GM19452 (cell line): Measurements from ENCODE around the gene WDFY4.

ENCODE experiments used
- ATAC-seq: cut with Tn5 transposase; IDR thresholded peaks from one replicate; pipeline ENCODE4 v1.9.1; 2021; ENCODE audit not compliant: unreplicated experiment

WDFY4 gene

GRCh38 chr10:48653944-48654698, 30.6 kb upstream of the WDFY4 start:
- no peak for ATAC-seq

- peak; percentile 11 for ATAC-seq
Observed at GRCh38 chr10:48655411-48656240, 29.0 kb upstream of the WDFY4 start.

DNA sequence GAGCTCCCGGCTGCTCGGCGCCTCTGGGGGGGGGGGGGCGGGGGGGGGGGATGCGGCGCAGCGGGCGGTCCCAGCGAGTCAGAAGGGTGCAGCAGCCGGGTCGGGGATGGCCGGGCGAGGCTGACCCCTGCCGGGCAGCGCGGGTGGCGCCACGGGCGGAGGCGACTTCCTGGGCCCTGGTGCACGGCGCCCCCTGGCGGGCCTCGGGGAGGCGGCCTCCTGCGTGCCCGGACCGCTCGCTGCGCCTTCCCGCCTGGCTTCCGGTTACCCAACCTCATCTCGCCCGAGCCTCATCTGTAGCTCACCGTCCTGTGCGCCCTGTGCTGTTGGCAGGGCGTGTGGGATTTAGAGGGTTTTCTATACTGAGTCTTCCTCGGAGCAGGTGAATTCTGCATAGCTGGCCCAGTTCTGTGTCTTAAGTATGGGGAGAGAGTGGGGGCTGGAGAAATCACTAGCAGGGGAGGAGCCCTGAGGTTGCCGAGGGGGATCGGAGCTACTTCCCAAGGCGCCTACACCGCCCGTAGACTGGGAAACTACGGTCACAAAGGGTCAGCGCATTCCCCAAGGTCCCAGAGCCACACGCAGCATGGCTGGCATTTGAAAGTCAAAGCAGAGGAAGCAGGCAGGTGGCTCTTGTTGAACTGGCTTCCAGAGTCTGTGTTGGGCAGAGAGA, 28.3 kb upstream of the WDFY4 start:
- peak; percentile 83 for ATAC-seq

GRCh38 chr10:48656914-48657305, 27.8 kb upstream of the WDFY4 start:
- no peak for ATAC-seq

GRCh38 chr10:48657416-48657815, 27.3 kb upstream of the WDFY4 start:
- no peak for ATAC-seq

GRCh38 chr10:48658243-48658974, 26.3 kb upstream of the WDFY4 start:
- ATAC-seq: no peak

- no peak for ATAC-seq
Observed at GRCh38 chr10:48658975-48659269, 25.8 kb upstream of the WDFY4 start.

- ATAC-seq: no peak
Observed at GRCh38 chr10:48659790-48660189, 24.9 kb upstream of the WDFY4 start.

DNA sequence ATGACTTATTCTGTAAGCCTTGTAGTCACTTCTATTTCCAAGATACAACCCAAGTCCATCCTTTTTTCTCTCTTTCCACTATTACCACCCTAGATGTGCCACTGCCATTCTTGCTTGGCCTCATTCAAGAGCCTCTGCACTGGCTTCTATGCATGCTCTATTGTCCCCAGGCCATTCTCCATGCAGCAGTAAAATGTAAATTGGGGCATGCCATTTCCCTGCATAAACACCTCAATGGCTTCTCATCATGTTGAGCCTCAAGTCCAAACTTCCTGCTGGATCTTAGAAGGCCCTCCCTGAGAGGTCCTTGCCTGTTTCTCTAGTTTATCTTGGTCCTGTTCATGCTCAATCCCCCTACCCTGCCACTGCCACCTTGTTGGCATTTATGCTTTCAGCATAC, 23.2 kb upstream of the WDFY4 start:
- ATAC-seq: no peak

GRCh38 chr10:48667960-48668590, 16.6 kb upstream of the WDFY4 start:
- peak; percentile 38 for ATAC-seq

DNA sequence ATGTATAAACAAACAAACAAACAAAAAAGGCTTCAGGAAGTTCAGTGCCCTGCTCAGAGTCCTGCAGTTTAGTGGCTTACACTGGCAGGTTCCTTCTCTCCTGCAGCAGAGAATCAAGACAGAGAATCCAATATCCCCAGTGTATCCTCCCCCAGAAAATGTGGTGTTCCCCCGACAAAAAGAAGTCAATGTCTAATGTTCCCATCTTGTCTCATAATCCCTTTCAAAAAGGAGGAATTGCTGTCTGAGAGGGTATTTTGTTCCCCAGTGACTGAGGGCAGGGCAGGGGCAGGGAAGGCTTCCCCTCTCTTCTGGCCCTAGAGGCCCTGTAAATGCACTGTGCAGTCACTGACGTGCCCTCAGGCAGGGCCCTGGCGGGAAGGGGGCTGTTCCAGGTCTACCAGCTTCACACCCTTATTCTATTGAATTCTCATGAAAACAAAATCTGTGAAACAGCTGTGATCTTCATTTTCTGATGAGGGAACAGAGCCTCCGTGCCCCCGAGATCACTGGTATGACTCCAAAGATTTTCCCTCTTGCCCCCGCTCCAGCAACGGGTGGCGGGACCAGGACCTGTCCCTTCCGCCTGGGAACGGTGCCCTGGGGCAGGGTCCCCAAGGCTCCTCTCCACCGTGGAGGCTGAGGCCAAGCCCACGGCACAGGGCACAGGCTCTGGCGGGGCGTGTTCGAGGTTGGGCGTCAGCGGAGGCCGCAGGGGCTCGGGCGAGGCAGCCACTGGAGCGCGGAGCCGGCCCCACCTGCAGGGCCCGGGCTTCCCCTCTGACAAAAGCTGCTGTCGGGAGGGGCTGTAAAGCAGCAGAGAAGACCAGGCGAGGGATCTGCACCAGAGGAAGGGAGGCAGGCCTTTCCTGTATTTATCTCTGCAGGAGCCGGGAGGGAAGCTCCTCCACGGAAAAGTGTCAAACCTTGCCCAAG, 13.4 kb upstream of the WDFY4 start:
- peak; percentile 58 for ATAC-seq

DNA sequence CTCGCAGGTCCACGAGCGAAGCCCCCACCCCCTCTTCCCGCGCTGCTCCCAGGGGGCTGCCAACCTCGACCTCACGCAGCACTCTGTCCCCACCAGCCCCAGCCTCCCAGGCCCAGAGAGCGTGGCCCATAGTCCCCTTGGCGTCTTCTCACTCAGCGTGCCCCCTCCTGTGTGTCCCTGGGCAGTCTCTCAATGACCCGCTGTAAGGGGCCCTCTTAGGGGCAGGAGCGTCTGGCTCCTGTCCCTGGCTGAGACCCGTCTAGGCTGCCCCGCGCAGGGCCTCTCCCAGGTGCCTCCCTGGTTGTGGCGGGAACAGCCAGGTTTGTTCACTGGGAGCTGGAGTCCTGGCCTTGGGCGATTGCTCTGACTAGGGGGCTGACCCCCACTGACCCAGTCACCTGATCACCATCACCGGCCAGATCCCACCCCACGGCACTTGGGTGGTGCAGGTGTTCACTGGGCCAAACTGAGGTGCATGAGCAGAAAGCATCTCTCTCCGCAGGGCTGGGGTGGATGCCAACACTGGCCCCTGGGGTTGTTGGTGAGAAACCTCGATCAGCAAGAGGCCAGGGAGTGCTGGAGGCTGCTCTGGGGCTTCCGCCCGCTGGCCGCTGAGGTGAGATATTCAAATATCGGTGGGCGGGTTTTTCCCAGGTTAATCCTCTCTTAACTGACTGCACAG, 12.6 kb upstream of the WDFY4 start:
- ATAC-seq: peak; percentile 49

DNA sequence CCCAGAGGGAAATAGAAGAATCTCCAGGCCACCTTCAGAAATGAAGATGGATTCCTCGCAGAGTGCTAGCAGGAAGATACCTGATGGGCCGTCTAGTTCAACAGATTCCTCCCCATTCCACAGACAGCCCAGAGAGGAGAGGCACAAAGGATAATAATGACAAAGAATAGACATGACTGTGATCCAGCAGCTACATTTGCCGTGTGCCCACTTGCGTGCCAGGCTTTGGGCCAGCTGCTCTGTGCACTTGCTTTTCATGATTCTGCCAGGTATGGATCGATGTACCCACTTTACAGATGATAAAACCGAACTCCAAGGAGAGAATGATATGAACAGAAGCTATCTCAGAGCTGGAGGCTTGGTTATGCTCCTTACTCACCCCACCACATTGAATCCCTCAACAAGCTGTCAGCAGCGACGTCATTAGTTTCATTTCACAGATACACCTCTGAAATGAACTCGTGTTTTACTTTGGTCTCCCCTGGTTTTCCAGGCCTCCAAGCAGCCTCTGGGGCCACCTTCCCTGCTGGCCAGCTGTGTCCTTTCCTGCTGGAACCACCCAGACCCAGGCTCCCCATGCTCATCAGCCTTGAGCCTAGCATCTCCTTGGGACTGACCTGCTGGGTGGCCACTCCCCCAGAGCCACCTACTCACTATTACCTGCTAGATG, 11.9 kb upstream of the WDFY4 start:
- peak; percentile 27 for ATAC-seq

GRCh38 chr10:48677625-48678024, 7.0 kb upstream of the WDFY4 start:
- ATAC-seq: no peak

- ATAC-seq: peak; percentile 46
Observed at GRCh38 chr10:48678041-48678440, 6.6 kb upstream of the WDFY4 start.

GRCh38 chr10:48681740-48682139, 2.9 kb upstream of the WDFY4 start:
- no peak for ATAC-seq

GRCh38 chr10:48682265-48682664, 2.4 kb upstream of the WDFY4 start:
- ATAC-seq: no peak

- no peak for ATAC-seq
Observed at GRCh38 chr10:48683424-48683823, 1.2 kb upstream of the WDFY4 start.

DNA sequence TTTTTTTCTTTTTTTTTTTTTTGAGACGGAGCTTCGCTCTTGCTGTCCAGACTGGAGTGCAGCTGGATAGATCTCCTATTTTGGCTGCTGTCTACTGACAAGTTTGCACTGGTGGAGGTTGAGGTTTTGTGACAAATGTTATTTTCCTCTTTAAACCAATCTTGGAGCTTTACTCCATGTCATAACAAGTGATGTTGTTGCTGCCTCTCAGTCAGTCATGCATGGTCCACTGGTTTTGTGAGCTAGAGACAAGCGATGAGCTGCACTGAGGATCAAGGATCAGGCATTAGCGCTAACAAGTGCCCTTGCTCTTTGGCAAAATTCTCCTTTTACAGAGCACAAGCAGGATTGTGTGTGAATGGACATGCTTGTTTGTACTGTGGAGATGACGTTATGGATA, 805 bp upstream of the WDFY4 start:
- no peak for ATAC-seq
